ENCODE results near the gene ATP9A. TPM values are rescaled to one million over a fixed set of nuclear protein-coding genes. Genes with fewer than 3 reads are reported as not detected.

The ATP9A gene
- polyA plus RNA-seq, 3 donors from 2014 or later = 0.82 to 2.8 (median 1.2) TPM

DNA sequence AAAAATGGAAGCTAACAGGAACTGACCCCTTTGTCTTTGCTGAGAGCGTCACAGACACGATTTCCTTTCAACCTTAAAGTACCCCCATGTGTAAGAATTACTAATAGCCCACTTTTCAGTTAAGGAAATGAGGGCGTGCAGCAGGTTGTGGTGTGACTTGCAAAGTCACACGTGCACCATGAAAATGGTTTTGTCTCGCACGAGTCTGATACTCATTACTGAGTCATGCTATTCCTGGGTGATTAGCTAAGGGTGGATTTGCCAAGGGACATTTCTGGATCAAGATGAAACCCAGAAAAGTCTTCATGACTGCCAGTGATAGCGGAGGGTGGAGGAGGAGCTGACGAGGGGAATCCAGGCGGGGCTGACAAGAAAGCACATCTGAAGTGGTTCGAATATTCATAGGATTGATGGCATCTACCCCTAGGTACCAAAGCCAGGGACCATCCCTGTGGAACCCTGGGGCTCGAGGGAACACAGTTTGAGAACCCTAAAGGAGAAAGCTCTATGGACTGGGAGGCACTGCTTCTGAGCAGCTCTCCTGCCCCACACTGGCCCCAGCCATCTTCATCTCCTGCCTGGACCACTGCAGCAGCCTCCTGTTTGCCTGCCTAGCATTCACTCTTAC lies 213.5 kb downstream of the ATP9A start:
- DNase-seq = peak; percentile 53 to 67 (median 66)
- Mint-ChIP-seq H3K27me3 (ENCODE audit: low read depth in 3 of 3) (peaks cover 4 to 17% (median 4%) of the 10 kb centered on the region in 3 donors), H3K27ac (peak overlapping the region in 5 of 6 donors; percentile 74 to 90 (median 84)), H3K4me3 (peak overlapping the region; percentile 25 to 86 (median 70)), H3K9me3 (peaks cover 0 to 1% (median 0%) of the 10 kb centered on the region in 6 donors), H3K36me3 (no peaks in the 10 kb centered on the region), H3K4me1 (peaks cover 26 to 29% of the 10 kb centered on the region in 2 donors)

GRCh38 chr20:51553897-51554486 lies 214.2 kb downstream of the ATP9A start:
- Mint-ChIP-seq H3K27me3 (ENCODE audit: low read depth in 3 of 3) (peaks cover 0 to 17% (median 3%) of the 10 kb centered on the region in 3 donors), H3K36me3 (no peaks in the 10 kb centered on the region), H3K4me3 (peak overlapping the region in 4 of 5 donors; percentile 0 to 86 (median 40)), H3K4me1 (peaks cover 26 to 29% of the 10 kb centered on the region in 2 donors), H3K9me3 (peaks cover 0 to 1% (median 0%) of the 10 kb centered on the region in 6 donors), H3K27ac (peak overlapping the region; percentile 60 to 90 (median 84))
- no peak for DNase-seq

DNA sequence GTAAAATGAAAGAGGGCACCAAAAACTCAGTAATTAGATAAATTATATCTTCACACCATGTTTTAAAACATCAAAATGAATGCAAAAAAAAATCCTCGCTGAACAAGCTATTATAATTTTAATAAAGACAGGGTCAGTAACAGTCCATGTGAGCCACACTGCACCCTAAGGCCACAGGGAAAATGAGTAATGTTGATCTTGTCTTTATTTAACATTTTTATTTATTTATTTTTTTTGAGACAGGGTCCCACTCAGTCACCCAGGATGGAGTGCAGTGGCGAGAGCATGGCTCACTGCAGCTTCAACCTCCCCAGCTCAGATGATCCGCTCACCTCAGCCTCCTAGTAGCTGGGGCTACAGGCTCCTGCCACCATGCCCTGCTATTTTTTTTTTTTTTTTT lies 217.0 kb downstream of the ATP9A start:
- peaks cover 0 to 1% (median 0%) of the 10 kb centered on the region in 6 donors for H3K9me3 Mint-ChIP-seq
- H3K4me3 Mint-ChIP-seq = no peak overlapping the region
- H3K27me3 Mint-ChIP-seq (ENCODE audit: low read depth in 3 of 3) = peaks cover 0 to 8% (median 3%) of the 10 kb centered on the region in 3 donors
- H3K4me1 Mint-ChIP-seq = peaks cover 23 to 26% of the 10 kb centered on the region in 2 donors
- H3K27ac Mint-ChIP-seq = no peak overlapping the region
- no peaks in the 10 kb centered on the region for H3K36me3 Mint-ChIP-seq
- no peak for DNase-seq

DNA sequence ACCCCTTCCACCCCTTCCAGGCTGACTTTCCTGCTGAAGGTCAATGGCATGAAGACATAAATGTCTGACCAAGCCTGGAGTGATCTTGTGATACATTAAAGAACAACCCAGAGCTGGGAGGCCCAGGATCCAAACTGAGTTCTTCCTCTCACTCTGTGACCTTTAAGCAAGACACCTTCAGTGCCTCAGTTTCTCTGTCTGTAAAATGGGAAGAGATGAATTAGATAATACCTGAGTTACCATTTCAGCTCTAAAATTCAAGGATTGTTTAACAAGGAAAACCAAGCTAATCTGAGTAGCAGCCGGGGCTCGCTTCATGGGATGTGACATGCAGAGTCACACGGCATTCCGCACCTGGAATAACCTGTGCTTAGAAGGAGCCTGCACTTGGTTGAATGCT lies 218.7 kb downstream of the ATP9A start:
- peaks cover 8 to 9% of the 10 kb centered on the region in 2 donors for H3K4me1 Mint-ChIP-seq
- H3K9me3 Mint-ChIP-seq = no peaks in the 10 kb centered on the region
- no peaks in the 10 kb centered on the region for H3K36me3 Mint-ChIP-seq
- no peak overlapping the region for H3K27ac Mint-ChIP-seq
- peaks cover 0 to 4% (median 3%) of the 10 kb centered on the region in 3 donors for H3K27me3 Mint-ChIP-seq (ENCODE audit: low read depth in 3 of 3)
- no peak overlapping the region for H3K4me3 Mint-ChIP-seq
- DNase-seq = no peak

DNA sequence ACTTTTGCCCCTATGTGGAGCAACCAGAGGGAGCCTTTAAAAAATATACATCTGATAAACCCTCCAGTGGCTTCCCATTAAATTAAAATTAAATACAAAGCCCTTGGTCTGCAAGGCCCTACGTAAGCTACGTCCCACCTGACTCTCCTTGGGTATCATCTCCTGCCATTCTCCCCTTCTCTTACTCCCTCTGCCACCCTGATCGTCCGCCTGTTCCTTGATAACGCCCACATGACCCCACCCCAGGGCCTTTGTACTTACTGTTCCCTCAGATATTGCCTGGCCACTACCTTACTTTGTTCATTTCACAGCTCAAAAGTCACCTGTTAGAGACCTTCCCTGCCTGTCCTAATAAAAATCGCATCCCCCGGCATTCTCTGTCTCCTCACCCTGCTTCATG lies 220.2 kb downstream of the ATP9A start:
- Mint-ChIP-seq H3K9me3 (no peaks in the 10 kb centered on the region), H3K4me1 (peaks cover 6 to 7% of the 10 kb centered on the region in 2 donors), H3K27ac (peak overlapping the region in 1 of 6 donors; percentile 16), H3K4me3 (no peak overlapping the region), H3K36me3 (no peaks in the 10 kb centered on the region), H3K27me3 (ENCODE audit: low read depth in 3 of 3) (peaks cover 2 to 4% (median 3%) of the 10 kb centered on the region in 3 donors)
- no peak for DNase-seq

Other genes starting within 250 kb of the ATP9A start
- gene NFATC2, start 225.7 kb downstream of the ATP9A start, polyA plus RNA-seq = 100 to 1,000 TPM in 1 of 3 donors, 10 to 100 TPM in 2; 14.5 to 101 (median 21.3) TPM
- gene SALL4, start 34.1 kb upstream of the ATP9A start, polyA plus RNA-seq = under 1 TPM in 1 of 3 donors, not detected in 2; 0.08 TPM

All from immature natural killer cell (primary cell).